Gastrocnemius medialis (tissue), 4 donors: ENCODE data around the gene DUSP2. TPM values are rescaled to one million over a fixed set of nuclear protein-coding genes. Genes with fewer than 3 reads are reported as not detected.
"Not testable (repeated sequence)": the region's sequence is repeated elsewhere in the genome, so short reads cannot be mapped to it uniquely, and the experiment has no call there.

Experiments
- ATAC-seq, 2 donors: fragments of 150-250 bp; one replicate each; pipeline ENCODE4 v1.9.1; 2016
- DNase-seq, 2 donors: peaks; one replicate each; pipeline ENCODE4 v3.0.0-alpha.2; 2019
- H3K27ac ChIP-seq, 4 donors: fragments of 200-600 bp; sonication (generic); 1 replicate in 1 of 4; 2 replicates in 3 of 4; pipeline ENCODE4 v1.5.1; 2016 to 2018; ENCODE audit warnings: mild to moderate bottlenecking in 2 of 4, moderate library complexity in 1 of 4
- H3K27me3 ChIP-seq, 3 donors: fragments of 200-600 bp; sonication (generic) in 2 of 3; 1 replicate in 1 of 3; 2 replicates in 2 of 3; pipeline versions ENCODE4 v1.5.1 to v1.6.0; 2016 to 2019; ENCODE audit warnings: mild to moderate bottlenecking in 1 of 3, moderate library complexity in 1 of 3
- H3K36me3 ChIP-seq, 2 donors: fragments of 200-600 bp; sonication (generic) in 1 of 2; one replicate each; pipeline ENCODE4 v1.5.1; 2017 to 2018
- H3K4me1 ChIP-seq, 2 donors: fragments of 200-600 bp; sonication (generic) in 1 of 2; one replicate each; pipeline ENCODE4 v1.5.1; 2016 to 2017; ENCODE audit warnings: mild to moderate bottlenecking in 2 of 2
- H3K4me3 ChIP-seq, 4 donors: fragments of 200-600 bp; sonication (generic) in 3 of 4; 1 replicate in 1 of 4; 2 replicates in 3 of 4; pipeline ENCODE4 v1.5.1; 2016 to 2019; ENCODE audit warnings: mild to moderate bottlenecking in 2 of 4
- H3K9me3 ChIP-seq, 3 donors: fragments of 200-600 bp; sonication (generic) in 2 of 3; 1 replicate in 1 of 3; 2 replicates in 2 of 3; pipeline ENCODE4 v1.5.1; 2016 to 2019
- POLR2A ChIP-seq, 2 donors: fragments of 450-650 bp; IDR thresholded peaks; one replicate each; pipeline ENCODE4 v1.6.1; 2017; ENCODE audit warnings: antibody characterized with exemption in 2 of 2, mild to moderate bottlenecking in 2 of 2, moderate library complexity in 2 of 2
- in situ Hi-C, 4 donors: fragments of 200-750 bp; cut with MboI; loops; one replicate each; pipeline versions ENCODE4 v1.15.0 to v1.8.0; 2017; ENCODE audit warnings: low sequenced_read_pairs in 4 of 4
- intact Hi-C: fragments of 100-400 bp; cut with DNase I; formaldehyde crosslinking; loops from one replicate; pipeline ENCODE4 v1.15.1; 2023; ENCODE audit warnings: low total_unique reads
- total RNA-seq, 4 donors: library from RNA; depleted of rRNA; stranded (reverse); fragments of >200 nt; gene quantifications; one replicate each; pipeline versions ENCODE4 v1.1.0 to v1.2.3, GENCODE V29; 2016
- TF ChIP-seq, protein P1 (sequence below), 5 experiments: fragments of 450-650 bp in 3 of 5; fragments of 200-600 bp in 2 of 5; sonication (generic) in 2 of 5; IDR thresholded peaks in 4 of 5; conservative IDR thresholded peaks in 1 of 5; 1 replicate in 4 of 5; 2 replicates in 1 of 5; pipeline ENCODE4 v1.5.1; 2016 to 2019; ENCODE audit warnings: antibody characterized with exemption in 5 of 5, mild to moderate bottlenecking in 3 of 5, moderate library complexity in 3 of 5

DUSP2 gene
- total RNA-seq, 4 donors from 2014 or later = 1.6 to 4.0 (median 2.9) TPM

DNA sequence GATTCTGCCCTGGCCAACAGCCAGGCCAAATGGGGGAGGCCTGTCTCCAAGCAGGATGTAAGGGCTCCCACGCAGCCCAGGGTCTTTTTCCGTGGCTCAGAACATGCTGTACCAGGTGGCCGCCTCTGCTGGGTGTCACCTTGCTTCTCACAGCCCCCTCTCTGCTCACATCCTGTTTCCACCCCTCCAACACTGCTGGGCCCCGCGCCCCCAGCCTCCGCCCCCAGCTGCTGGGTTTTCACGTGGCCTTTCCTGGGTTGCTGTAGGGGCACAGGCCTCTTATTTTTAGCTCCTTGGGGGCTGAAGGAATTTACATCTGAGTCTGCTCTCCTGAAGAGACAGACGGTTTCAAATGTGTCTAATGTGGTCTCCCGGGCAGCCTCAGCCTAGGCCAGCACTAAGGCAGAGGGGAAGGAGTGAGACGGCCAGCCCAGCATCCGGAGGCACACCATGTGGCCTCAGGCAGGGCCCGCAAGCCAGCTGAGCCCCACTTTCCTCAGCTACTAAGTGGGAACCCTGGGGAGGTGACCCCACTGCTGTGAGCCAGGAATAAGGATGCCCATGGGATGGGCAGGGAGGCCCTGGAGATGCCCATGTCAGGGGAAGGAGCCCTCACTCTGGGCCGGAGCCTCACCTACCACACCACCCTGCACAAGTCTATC lies 18.7 kb upstream of the DUSP2 start:
- DNase-seq (peak in 1 of 2 donors; percentile 45), ATAC-seq (no peak)
- Histone ChIP-seq H3K4me1 (no peaks in the 10 kb centered on the region), H3K4me3 (no peak overlapping the region), H3K27me3 (no peaks in the 10 kb centered on the region), H3K36me3 (no peaks in the 10 kb centered on the region), H3K9me3 (no peaks in the 10 kb centered on the region), H3K27ac (no peak overlapping the region)
- no peak for TF ChIP-seq POLR2A (IDR thresholded peaks at IDR 0.05)
- TF ChIP-seq, protein P1, sequence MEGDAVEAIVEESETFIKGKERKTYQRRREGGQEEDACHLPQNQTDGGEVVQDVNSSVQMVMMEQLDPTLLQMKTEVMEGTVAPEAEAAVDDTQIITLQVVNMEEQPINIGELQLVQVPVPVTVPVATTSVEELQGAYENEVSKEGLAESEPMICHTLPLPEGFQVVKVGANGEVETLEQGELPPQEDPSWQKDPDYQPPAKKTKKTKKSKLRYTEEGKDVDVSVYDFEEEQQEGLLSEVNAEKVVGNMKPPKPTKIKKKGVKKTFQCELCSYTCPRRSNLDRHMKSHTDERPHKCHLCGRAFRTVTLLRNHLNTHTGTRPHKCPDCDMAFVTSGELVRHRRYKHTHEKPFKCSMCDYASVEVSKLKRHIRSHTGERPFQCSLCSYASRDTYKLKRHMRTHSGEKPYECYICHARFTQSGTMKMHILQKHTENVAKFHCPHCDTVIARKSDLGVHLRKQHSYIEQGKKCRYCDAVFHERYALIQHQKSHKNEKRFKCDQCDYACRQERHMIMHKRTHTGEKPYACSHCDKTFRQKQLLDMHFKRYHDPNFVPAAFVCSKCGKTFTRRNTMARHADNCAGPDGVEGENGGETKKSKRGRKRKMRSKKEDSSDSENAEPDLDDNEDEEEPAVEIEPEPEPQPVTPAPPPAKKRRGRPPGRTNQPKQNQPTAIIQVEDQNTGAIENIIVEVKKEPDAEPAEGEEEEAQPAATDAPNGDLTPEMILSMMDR (IDR thresholded peaks at IDR 0.05 in 4 of 5, conservative IDR thresholded peaks at IDR 0.05 in 1 of 5) = no peak
- intact Hi-C loops = no loop called here
- in situ Hi-C loops = no loop called here

DNA sequence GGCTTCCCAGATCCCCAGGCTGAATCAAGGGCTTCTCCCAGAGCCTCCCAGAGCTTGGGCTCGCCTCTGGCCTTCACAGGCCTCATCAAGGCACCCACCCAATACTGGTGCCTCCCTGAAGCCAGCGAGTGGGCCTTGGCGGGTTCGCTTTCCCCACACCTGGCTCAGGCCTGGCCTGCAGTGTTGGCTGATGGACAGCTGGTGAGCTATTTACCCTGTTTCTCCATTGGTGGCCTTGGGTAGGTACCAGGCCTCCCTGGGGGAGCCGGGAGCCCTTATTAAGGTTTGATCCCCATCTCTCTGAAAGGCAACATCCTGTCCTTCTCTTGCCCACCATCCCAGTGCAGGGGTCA lies 18.2 kb upstream of the DUSP2 start:
- Histone ChIP-seq H3K27me3 (no peaks in the 10 kb centered on the region), H3K4me1 (no peaks in the 10 kb centered on the region), H3K36me3 (no peaks in the 10 kb centered on the region), H3K27ac (no peak overlapping the region), H3K9me3 (no peaks in the 10 kb centered on the region), H3K4me3 (no peak overlapping the region)
- DNase-seq (no peak), ATAC-seq (no peak)
- intact Hi-C loops = no loop called here
- no peak for TF ChIP-seq POLR2A (IDR thresholded peaks at IDR 0.05)
- TF ChIP-seq, protein P1 (IDR thresholded peaks at IDR 0.05 in 4 of 5, conservative IDR thresholded peaks at IDR 0.05 in 1 of 5) = no peak
- in situ Hi-C loops = no loop called here

DNA sequence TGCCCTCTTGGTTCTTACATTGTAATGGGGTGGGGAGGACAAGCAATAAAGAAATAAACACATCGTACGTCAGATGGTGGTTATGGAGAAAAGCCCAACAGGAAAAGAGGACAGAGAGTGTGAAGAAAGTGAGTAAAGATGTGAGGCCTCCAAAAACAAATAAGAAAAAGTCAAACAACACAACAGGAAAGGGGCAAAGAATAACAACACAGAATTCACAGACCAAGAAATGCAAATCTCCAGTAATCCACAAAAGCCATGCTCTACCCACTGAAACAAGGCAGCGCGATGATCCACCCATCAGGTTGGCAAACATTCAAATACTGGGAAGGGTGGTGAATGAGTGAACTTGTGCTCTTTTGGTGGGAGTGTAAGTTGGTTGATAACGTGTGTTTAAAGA lies 16.7 kb upstream of the DUSP2 start:
- peaks cover 0 to 2% (median 0%) of the 10 kb centered on the region in 3 donors for H3K27me3 ChIP-seq
- DNase-seq (no peak), ATAC-seq (no peak)
- H3K36me3 ChIP-seq = no peaks in the 10 kb centered on the region
- no peaks in the 10 kb centered on the region for H3K4me1 ChIP-seq
- intact Hi-C loops = no loop called here
- H3K27ac ChIP-seq = no peak overlapping the region
- no peak overlapping the region for H3K4me3 ChIP-seq
- in situ Hi-C loops = no loop called here
- no peak for TF ChIP-seq POLR2A (IDR thresholded peaks at IDR 0.05)
- TF ChIP-seq, protein P1 (IDR thresholded peaks at IDR 0.05 in 4 of 5, conservative IDR thresholded peaks at IDR 0.05 in 1 of 5) = no peak
- H3K9me3 ChIP-seq = no peaks in the 10 kb centered on the region

DNA sequence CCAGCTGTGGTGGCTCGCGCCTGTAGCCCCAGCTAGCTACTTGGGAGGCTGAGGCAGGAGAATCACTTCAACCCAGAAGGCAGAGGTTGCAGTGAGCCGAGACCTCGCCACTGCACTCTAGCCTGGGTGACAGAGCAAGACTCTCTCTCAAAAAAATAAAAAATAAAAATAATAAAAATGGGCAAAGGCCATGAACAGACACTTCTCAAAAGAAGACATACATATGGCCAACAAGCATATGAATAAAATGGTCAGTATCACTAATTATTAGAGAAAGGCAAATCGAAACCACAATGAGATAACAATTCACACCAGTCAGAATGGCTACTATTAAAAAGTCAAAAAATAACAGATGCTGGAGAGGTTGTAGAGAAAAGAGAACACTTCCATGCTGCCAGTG lies 15.1 kb upstream of the DUSP2 start:
- H3K4me3 ChIP-seq, H3K36me3 ChIP-seq, H3K27me3 ChIP-seq, ATAC-seq, in situ Hi-C loops, DNase-seq, H3K4me1 ChIP-seq, H3K9me3 ChIP-seq, intact Hi-C loops, H3K27ac ChIP-seq: not testable (repeated sequence)

DNA sequence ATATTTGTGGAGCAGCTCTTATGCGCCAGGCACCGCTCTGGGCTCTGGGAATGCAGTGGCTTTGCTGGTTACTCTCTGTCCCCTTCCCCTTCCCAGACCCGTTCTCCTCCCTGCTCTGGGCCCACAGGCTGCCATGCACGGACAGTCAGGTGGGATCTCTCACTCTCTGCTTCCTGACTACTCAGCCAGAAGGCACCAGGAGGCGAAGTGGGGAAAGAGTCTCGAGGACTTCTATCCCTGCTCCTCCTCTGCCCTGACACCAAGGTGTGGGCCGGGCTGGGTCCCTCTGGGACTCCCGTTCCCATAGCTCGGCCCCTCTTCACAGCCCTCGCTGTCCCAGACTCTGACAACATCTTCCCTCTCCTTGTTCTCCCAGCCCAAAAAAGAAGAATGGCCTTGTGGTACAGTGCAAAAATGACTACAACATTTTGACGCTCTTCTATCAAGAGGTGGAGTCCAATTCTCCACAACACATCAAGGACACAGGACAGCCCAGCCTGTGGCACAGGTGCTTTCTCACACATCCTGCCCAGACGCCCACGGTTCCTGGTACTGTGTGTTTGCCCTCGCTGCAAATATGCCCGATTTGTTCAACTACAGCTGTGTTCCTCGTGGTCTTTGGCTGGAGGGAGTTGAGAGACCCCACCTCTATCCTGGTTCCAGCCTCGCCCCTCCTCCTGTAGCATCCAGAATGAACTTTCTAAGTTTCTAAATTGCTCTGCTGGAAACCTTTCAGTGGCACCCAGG lies 14.0 kb upstream of the DUSP2 start:
- Histone ChIP-seq H3K9me3 (no peaks in the 10 kb centered on the region), H3K4me3 (no peak overlapping the region), H3K36me3 (no peaks in the 10 kb centered on the region), H3K27me3 (peaks cover 0 to 4% (median 0%) of the 10 kb centered on the region in 3 donors), H3K4me1 (no peaks in the 10 kb centered on the region), H3K27ac (no peak overlapping the region)
- TF ChIP-seq POLR2A (IDR thresholded peaks at IDR 0.05) = no peak
- TF ChIP-seq, protein P1 (IDR thresholded peaks at IDR 0.05 in 4 of 5, conservative IDR thresholded peaks at IDR 0.05 in 1 of 5) = no peak
- ATAC-seq (no peak), DNase-seq (no peak)
- intact Hi-C loops = no loop called here
- in situ Hi-C loops = no loop called here
